IMR-90 (cell line): ENCODE data around the gene CIRBP. TPM values are rescaled to one million over a fixed set of nuclear protein-coding genes. Genes with fewer than 3 reads are reported as not detected.

Source experiments
- ATAC-seq: fragments of 200-7000 bp; cut with Tn5 transposase; 2 replicates; pipeline ENCODE4 v1.9.1; 2020; ENCODE audit warnings: low read depth, mild to moderate bottlenecking, moderate library complexity
- BruUV-seq: library from RNA; stranded (reverse); fragments of 400-500 nt; replicated peaks from 2 replicates; lab custom pipeline; 2021; lab: Mats Ljungman, UMichigan
- CTCF ChIA-PET: fragments of 300-600 bp; formaldehyde crosslinking; extraction: SDS; loops from one replicate; lab custom pipeline; 2021; ENCODE audit warnings: antibody characterized with exemption; lab: Yijun Ruan, JAX
- POLR2A ChIA-PET: fragments of 300-600 bp; sonication (Branson Sonifier 250); formaldehyde crosslinking; loops from one replicate; lab custom pipeline; 2022; ENCODE audit warnings: antibody characterized with exemption; ENCODE audit not compliant: unreplicated experiment; lab: Charles Lee
- DNase-seq: peaks from one replicate; pipeline ENCODE4 v3.0.0; 2013
- H2AFZ ChIP-seq: replicated peaks from 2 replicates; pipeline ENCODE3; 2013; ENCODE audit warnings: low read length, mild to moderate bottlenecking; ENCODE audit not compliant: poor library complexity
- H2AK5ac ChIP-seq: 2 replicates; pipeline ENCODE4 v1.6.1; 2013; ENCODE audit warnings: low read depth, low read length, inconsistent platforms
- H2AK9ac ChIP-seq: replicated peaks from 2 replicates; pipeline ENCODE3; 2013; ENCODE audit warnings: mild to moderate bottlenecking, low read depth, low read length, moderate library complexity; ENCODE audit not compliant: poor library complexity
- H2BK120ac ChIP-seq: 2 replicates; pipeline ENCODE4 v1.6.1; 2013; ENCODE audit warnings: low read depth, low read length, inconsistent platforms
- H2BK15ac ChIP-seq: 3 replicates; pipeline ENCODE4 v1.6.1; 2013; ENCODE audit warnings: low read depth, low read length, inconsistent platforms
- H2BK20ac ChIP-seq: 2 replicates; pipeline ENCODE4 v1.6.1; 2013; ENCODE audit warnings: low read depth, mild to moderate bottlenecking, inconsistent platforms, low read length, moderate library complexity
- H2BK5ac ChIP-seq: 2 replicates; pipeline ENCODE4 v1.6.1; 2013; ENCODE audit warnings: mild to moderate bottlenecking, low read depth, low read length, inconsistent platforms; ENCODE audit not compliant: poor library complexity, severe bottlenecking
- H3K14ac ChIP-seq: replicated peaks from 2 replicates; pipeline ENCODE4 v1.6.1; 2013; ENCODE audit warnings: low read depth, low read length, inconsistent platforms
- H3K18ac ChIP-seq: 2 replicates; pipeline ENCODE4 v1.6.1; 2013; ENCODE audit warnings: low read depth, low read length, control low read depth
- H3K23ac ChIP-seq: 2 replicates; pipeline ENCODE4 v1.6.1; 2013; ENCODE audit warnings: low read depth, low read length, inconsistent platforms
- H3K27ac ChIP-seq: 2 replicates; pipeline ENCODE4 v1.5.1; 2013; ENCODE audit warnings: mild to moderate bottlenecking, control low read depth, low read length; ENCODE audit not compliant: insufficient read depth
- H3K27me3 ChIP-seq: 2 replicates; pipeline ENCODE4 v1.6.1; 2013; ENCODE audit warnings: low read length; ENCODE audit not compliant: control insufficient read depth, insufficient read depth
- H3K36me3 ChIP-seq: 2 replicates; pipeline ENCODE4 v1.6.1; 2013; ENCODE audit warnings: low read length, mixed read lengths; ENCODE audit not compliant: control insufficient read depth, insufficient read depth
- H3K4ac ChIP-seq: 2 replicates; pipeline ENCODE4 v1.6.1; 2013; ENCODE audit warnings: low read depth, low read length, inconsistent platforms
- H3K4me1 ChIP-seq: 2 replicates; pipeline ENCODE4 v1.6.1; 2013; ENCODE audit warnings: low read length, mixed read lengths; ENCODE audit not compliant: control insufficient read depth, insufficient read depth
- H3K4me2 ChIP-seq: 2 replicates; pipeline ENCODE4 v1.6.1; 2013; ENCODE audit warnings: low read depth, mild to moderate bottlenecking, control low read depth, low read length, moderate library complexity
- H3K4me3 ChIP-seq: 2 replicates; pipeline ENCODE4 v1.5.1; 2013; ENCODE audit warnings: low read depth, mild to moderate bottlenecking, control low read depth, low read length, moderate library complexity; ENCODE audit not compliant: insufficient read depth
- H3K56ac ChIP-seq: 2 replicates; pipeline ENCODE4 v1.6.1; 2013; ENCODE audit warnings: low read length, inconsistent platforms; ENCODE audit not compliant: insufficient read depth; ENCODE audit errors: extremely low read depth
- H3K79me1 ChIP-seq, 2 experiments: 2 replicates each; pipeline ENCODE4 v1.6.1; 2013; ENCODE audit warnings: low read length in 2 of 2, inconsistent platforms in 1 of 2, low read depth in 1 of 2
- H3K9ac ChIP-seq: 2 replicates; pipeline ENCODE4 v1.6.1; 2013; ENCODE audit warnings: low read depth, low read length, control low read depth
- H3K9me1 ChIP-seq: 2 replicates; pipeline ENCODE4 v1.6.1; 2013; ENCODE audit warnings: low read length, inconsistent platforms; ENCODE audit not compliant: insufficient read depth
- H3K9me3 ChIP-seq: 2 replicates; pipeline ENCODE4 v1.6.1; 2013; ENCODE audit warnings: low read length; ENCODE audit not compliant: control insufficient read depth, insufficient read depth
- H4K20me1 ChIP-seq: 2 replicates; pipeline ENCODE4 v1.6.1; 2013; ENCODE audit warnings: low read length, inconsistent platforms; ENCODE audit not compliant: insufficient read depth
- H4K5ac ChIP-seq: 2 replicates; pipeline ENCODE4 v1.6.1; 2013; ENCODE audit warnings: mild to moderate bottlenecking, low read depth, low read length, control low read depth
- H4K8ac ChIP-seq, 2 experiments: 2 replicates each; pipeline ENCODE4 v1.6.1; 2013; ENCODE audit warnings: low read depth in 2 of 2, low read length in 2 of 2, control low read depth in 1 of 2, inconsistent platforms in 1 of 2
- H4K91ac ChIP-seq: 2 replicates; pipeline ENCODE4 v1.6.1; 2013; ENCODE audit warnings: low read depth, low read length, inconsistent platforms; ENCODE audit not compliant: insufficient read depth
- BHLHE40 ChIP-seq: fragments of 150-350 bp; IDR thresholded peaks from 2 replicates; pipeline ENCODE4 v1.6.1; 2016; ENCODE audit warnings: mild to moderate bottlenecking, low read depth, low read length
- CEBPB ChIP-seq: IDR thresholded peaks from 2 replicates; pipeline ENCODE4 v1.6.1; 2012; ENCODE audit warnings: low read depth, low read length, improper control_type of control experiment
- CHD1 ChIP-seq: IDR thresholded peaks from 2 replicates; pipeline ENCODE4 v1.6.1; 2012; ENCODE audit warnings: low read depth, low read length, improper control_type of control experiment
- CTCF ChIP-seq: conservative IDR thresholded peaks from 2 replicates; pipeline ENCODE4 v1.5.1; 2012; ENCODE audit warnings: mild to moderate bottlenecking, low read depth, low read length, improper control_type of control experiment
- ELK1 ChIP-seq: fragments of 150-350 bp; IDR thresholded peaks from 2 replicates; pipeline ENCODE4 v1.6.1; 2016; ENCODE audit warnings: low read depth, mild to moderate bottlenecking, low read length, moderate library complexity, borderline replicate concordance
- MAFK ChIP-seq: IDR thresholded peaks from 2 replicates; pipeline ENCODE4 v1.6.1; 2012; ENCODE audit warnings: low read depth, low read length, improper control_type of control experiment
- MAZ ChIP-seq: IDR thresholded peaks from 2 replicates; pipeline ENCODE4 v1.6.1; 2012; ENCODE audit warnings: low read depth, mild to moderate bottlenecking, low read length, improper control_type of control experiment, moderate library complexity, borderline replicate concordance
- MXI1 ChIP-seq: IDR thresholded peaks from 2 replicates; pipeline ENCODE4 v1.6.1; 2012; ENCODE audit warnings: low read depth, mild to moderate bottlenecking, low read length, moderate library complexity, borderline replicate concordance
- NFE2L2 ChIP-seq: fragments of 150-350 bp; IDR thresholded peaks from 2 replicates; pipeline ENCODE4 v1.6.1; 2016; ENCODE audit warnings: low read depth, mild to moderate bottlenecking, low read length
- POLR2A ChIP-seq: IDR thresholded peaks from 2 replicates; pipeline ENCODE4 v1.6.1; 2012; ENCODE audit warnings: mild to moderate bottlenecking, low read depth, low read length
- RAD21 ChIP-seq: IDR thresholded peaks from 2 replicates; pipeline ENCODE4 v1.6.1; 2012; ENCODE audit warnings: low read length, improper control_type of control experiment
- RCOR1 ChIP-seq: IDR thresholded peaks from 2 replicates; pipeline ENCODE4 v1.6.1; 2012; ENCODE audit warnings: mild to moderate bottlenecking, low read length, improper control_type of control experiment; ENCODE audit not compliant: insufficient replicate concordance
- SMC3 ChIP-seq: fragments of 150-350 bp; IDR thresholded peaks from 2 replicates; pipeline ENCODE4 v1.6.1; 2016; ENCODE audit warnings: low read depth, mild to moderate bottlenecking, antibody characterized with exemption, low read length, moderate library complexity
- USF2 ChIP-seq: fragments of 150-350 bp; IDR thresholded peaks from 2 replicates; pipeline ENCODE4 v1.6.1; 2017; ENCODE audit warnings: mild to moderate bottlenecking, antibody characterized with exemption, low read length, low read depth
- WGBS, 2 experiments: methylation state at CpG; one replicate each; pipeline versions ENCODE4 v1.1.5 to v1.1.7; 2013; ENCODE audit warnings: missing lambda C conversion rate in 2 of 2; ENCODE audit not compliant: insufficient read length in 1 of 2; ENCODE audit errors: extremely low coverage in 2 of 2; 5-methylcytosine and 5-hydroxymethylcytosine counted together
- dilution Hi-C: fragments of 300-500 bp; cut with HindIII; formaldehyde crosslinking; loops from one replicate; pipeline ENCODE4 v1.14.3; 2018; ENCODE audit warnings: low sequenced_read_pairs; ENCODE audit not compliant: unreplicated experiment
- in situ Hi-C: fragments of 300-500 bp; cut with MboI; formaldehyde crosslinking; loops from 3 replicates; pipeline ENCODE4 v1.14.3; 2019; ENCODE audit warnings: low sequenced_read_pairs, inconsistent platforms, mixed read lengths
- intact Hi-C: fragments of 100-400 bp; cut with micrococcal nuclease; formaldehyde crosslinking; loops from 2 replicates; pipeline ENCODE4 v1.10.0; 2022
- polyA plus RNA-seq, 3 experiments: library from polyadenylated mRNA; depleted of rRNA; stranded (reverse); fragments of >200 nt; gene quantifications; 2 replicates each; pipeline ENCODE4 v1.2.3, GENCODE V29; 2012; ENCODE audit warnings: low replicate concordance in 1 of 3
- total RNA-seq: library from RNA; depleted of rRNA; stranded (reverse); fragments of >200 nt; gene quantifications from 2 replicates; pipeline ENCODE4 v1.2.3, GENCODE V29; 2012

The CIRBP gene
- total and polyA plus RNA-seq, 2 of the 4 experiments (the other 2 are of a cell fraction) = 299 to 542 TPM

- H3K27ac ChIP-seq = no peak overlapping the region
- H4K91ac ChIP-seq = no peak overlapping the region
- H3K27me3 ChIP-seq = peaks cover 39% of the 10 kb centered on the region
- H2BK120ac ChIP-seq = no peak overlapping the region
- no peak overlapping the region for H3K56ac ChIP-seq
- dilution Hi-C loops (no loop called here), intact Hi-C loops (no loop called here), in situ Hi-C loops (no loop called here)
- no peak overlapping the region for H2BK20ac ChIP-seq
- no peak overlapping the region for H2BK15ac ChIP-seq
- no TSS peak for BruUV-seq
- DNase-seq (no peak), ATAC-seq (no peak)
- 60% methylated on average over 15 of the region's 40 CpGs; no CpG with 5 or more reads in 1 of the 2 experiments for WGBS, 2 experiments
- H3K4ac ChIP-seq = no peak overlapping the region
- H3K23ac ChIP-seq = no peak overlapping the region
- no peak overlapping the region for H3K14ac ChIP-seq
- no peaks in the 10 kb centered on the region for H3K9me3 ChIP-seq
- H3K4me2 ChIP-seq = no peak overlapping the region
- no peak overlapping the region for H2AK5ac ChIP-seq
- H3K4me3 ChIP-seq = no peak overlapping the region
- H3K36me3 ChIP-seq = no peaks in the 10 kb centered on the region
- H3K9me1 ChIP-seq = no peaks in the 10 kb centered on the region
- no peak overlapping the region for H3K9ac ChIP-seq
- ChIA-PET POLR2A (no interaction called here), CTCF (no interaction called here)
- no peak overlapping the region for H4K8ac ChIP-seq
- no peak overlapping the region for H2AFZ ChIP-seq
- TF ChIP-seq RCOR1 (no peak), MAFK (no peak), MXI1 (no peak), USF2 (no peak), CEBPB (no peak), SMC3 (no peak), BHLHE40 (no peak), MAZ (no peak), CTCF (no peak), RAD21 (no peak), NFE2L2 (no peak), POLR2A (no peak), CHD1 (no peak), ELK1 (no peak)
- no peak overlapping the region for H3K18ac ChIP-seq
- no peak overlapping the region for H2AK9ac ChIP-seq
- H2BK5ac ChIP-seq = no peak overlapping the region
- no peaks in the 10 kb centered on the region for H3K79me1 ChIP-seq
- H3K4me1 ChIP-seq = peaks cover 3% of the 10 kb centered on the region; the same call in 1 of the 2 replicates
- no peaks in the 10 kb centered on the region for H4K20me1 ChIP-seq
- no peak overlapping the region for H4K5ac ChIP-seq
Measured at GRCh38 chr19:1290703-1291651, 21.8 kb downstream of the CIRBP start.
